Esophagus squamous epithelium (tissue), 4 donors: ENCODE data around the gene TMEM238.

Source experiments
- CTCF ChIP-seq, 6 experiments: fragments of 450-650 bp in 4 of 6; fragments of 200-600 bp in 2 of 6; sonication (generic) in 2 of 6; IDR thresholded peaks; one replicate each; pipeline ENCODE4 v1.5.1; 2016 to 2019; ENCODE audit warnings: antibody characterized with exemption in 6 of 6, mild to moderate bottlenecking in 4 of 6, moderate library complexity in 4 of 6
- POLR2A ChIP-seq, 4 donors: fragments of 450-650 bp; IDR thresholded peaks; one replicate each; pipeline ENCODE4 v1.6.1; 2017; ENCODE audit warnings: antibody characterized with exemption in 4 of 4, mild to moderate bottlenecking in 4 of 4, moderate library complexity in 3 of 4

- TF ChIP-seq CTCF (IDR thresholded peaks at IDR 0.05), result peak in 2 of 6 experiments; percentile 2 to 4
- TF ChIP-seq POLR2A (IDR thresholded peaks at IDR 0.05), result peak in 1 of 4 donors; percentile 46
These were observed at the start of gene TMEM238 for GRCh38 chr19:55384131-55384919.
